HG02973 (cell line): ENCODE measurements around the gene PRODH2.
"Not testable (repeated sequence)": the region's sequence is repeated elsewhere in the genome, so short reads cannot be mapped to it uniquely, and the experiment has no call there.

ENCODE experiments used
- ATAC-seq: cut with Tn5 transposase; IDR thresholded peaks from one replicate; pipeline ENCODE4 v1.9.1; 2021; ENCODE audit warnings: moderate library complexity; ENCODE audit not compliant: unreplicated experiment

PRODH2 gene

GRCh38 chr19:35797663-35798062 lies 15.0 kb downstream of the PRODH2 start:
- no peak for ATAC-seq

GRCh38 chr19:35796645-35797542 lies 15.8 kb downstream of the PRODH2 start:
- ATAC-seq = no peak

GRCh38 chr19:35795564-35795963 lies 17.1 kb downstream of the PRODH2 start:
- not testable (repeated sequence) for ATAC-seq

GRCh38 chr19:35793381-35794165 lies 19.1 kb downstream of the PRODH2 start:
- no peak for ATAC-seq

GRCh38 chr19:35792888-35793287 lies 19.8 kb downstream of the PRODH2 start:
- ATAC-seq = no peak

- ATAC-seq = no peak
Measured at GRCh38 chr19:35792312-35792711, 20.3 kb downstream of the PRODH2 start.

GRCh38 chr19:35791814-35792279 lies 20.8 kb downstream of the PRODH2 start:
- ATAC-seq = no peak

- ATAC-seq = no peak
Measured at GRCh38 chr19:35790981-35791813, 21.4 kb downstream of the PRODH2 start.

GRCh38 chr19:35789978-35790944 lies 22.4 kb downstream of the PRODH2 start:
- ATAC-seq = no peak

GRCh38 chr19:35789195-35789977 lies 23.3 kb downstream of the PRODH2 start:
- no peak for ATAC-seq

- ATAC-seq = no peak
Measured at GRCh38 chr19:35788205-35788960, 24.3 kb downstream of the PRODH2 start.

- ATAC-seq = no peak
Measured at GRCh38 chr19:35787227-35787799, 25.3 kb downstream of the PRODH2 start.

GRCh38 chr19:35786299-35787160 lies 26.1 kb downstream of the PRODH2 start:
- ATAC-seq = no peak

- ATAC-seq = no peak
Measured at GRCh38 chr19:35785339-35785627, 27.4 kb downstream of the PRODH2 start.

- ATAC-seq = no peak
Measured at GRCh38 chr19:35784503-35785338, 27.9 kb downstream of the PRODH2 start.
